Glutamatergic neuron (in vitro differentiated cells): ENCODE data around the gene SZT2. TPM values are rescaled to one million over a fixed set of nuclear protein-coding genes. Genes with fewer than 3 reads are reported as not detected.

Experiments
- DNase-seq: peaks from one replicate; pipeline ENCODE4 v3.0.0; 2022
- H3K27ac Mint-ChIP-seq: one replicate; pipeline ENCODE4 v1.8.0; 2020; ENCODE audit warnings: mild to moderate bottlenecking, mixed read lengths, inconsistent platforms; ENCODE audit not compliant: unreplicated experiment
- H3K27me3 Mint-ChIP-seq: one replicate; pipeline ENCODE4 v1.8.0; 2020; ENCODE audit warnings: mild to moderate bottlenecking, moderate library complexity, mixed read lengths, inconsistent platforms; ENCODE audit not compliant: unreplicated experiment
- H3K36me3 Mint-ChIP-seq: one replicate; pipeline ENCODE4 v1.8.0; 2020; ENCODE audit warnings: mild to moderate bottlenecking, mixed read lengths, inconsistent platforms; ENCODE audit not compliant: unreplicated experiment
- H3K4me1 Mint-ChIP-seq: one replicate; pipeline ENCODE4 v1.8.0; 2020; ENCODE audit warnings: mild to moderate bottlenecking, low read depth, mixed read lengths, inconsistent platforms; ENCODE audit not compliant: unreplicated experiment
- H3K4me3 Mint-ChIP-seq: one replicate; pipeline ENCODE4 v1.8.0; 2020; ENCODE audit warnings: mild to moderate bottlenecking, mixed read lengths, inconsistent platforms; ENCODE audit not compliant: unreplicated experiment
- H3K9me3 Mint-ChIP-seq: one replicate; pipeline ENCODE4 v1.8.0; 2020; ENCODE audit warnings: mild to moderate bottlenecking, moderate library complexity, mixed read lengths, inconsistent platforms; ENCODE audit not compliant: unreplicated experiment
- total RNA-seq: library from RNA; stranded (reverse); fragmentation: NEBNext Ultra II Directional; extraction: Animal tissue kit (Norgen Biotek cat#: 25700); gene quantifications from one replicate; pipeline ENCODE4 v1.2.1, GENCODE V29; 2021; ENCODE audit not compliant: unreplicated experiment
- TF ChIP-seq, protein P1 (sequence below): fragments of 200-600 bp; sonication (generic); IDR thresholded peaks from one replicate; pipeline ENCODE4 v1.5.0; 2021; ENCODE audit not compliant: partially characterized antibody, unreplicated experiment

The SZT2 gene
- total RNA-seq, 1 donor from 2014 or later: 85.3 TPM

GRCh38 chr1:43479414-43479813 lies 89.7 kb downstream of the SZT2 start:
- H3K4me1 Mint-ChIP-seq: peaks cover 3% of the 10 kb centered on the region
- H3K4me3 Mint-ChIP-seq: no peak overlapping the region
- peaks cover 4% of the 10 kb centered on the region for H3K36me3 Mint-ChIP-seq
- H3K27ac Mint-ChIP-seq: no peak overlapping the region
- H3K9me3 Mint-ChIP-seq: peaks cover 3% of the 10 kb centered on the region
- TF ChIP-seq, protein P1, sequence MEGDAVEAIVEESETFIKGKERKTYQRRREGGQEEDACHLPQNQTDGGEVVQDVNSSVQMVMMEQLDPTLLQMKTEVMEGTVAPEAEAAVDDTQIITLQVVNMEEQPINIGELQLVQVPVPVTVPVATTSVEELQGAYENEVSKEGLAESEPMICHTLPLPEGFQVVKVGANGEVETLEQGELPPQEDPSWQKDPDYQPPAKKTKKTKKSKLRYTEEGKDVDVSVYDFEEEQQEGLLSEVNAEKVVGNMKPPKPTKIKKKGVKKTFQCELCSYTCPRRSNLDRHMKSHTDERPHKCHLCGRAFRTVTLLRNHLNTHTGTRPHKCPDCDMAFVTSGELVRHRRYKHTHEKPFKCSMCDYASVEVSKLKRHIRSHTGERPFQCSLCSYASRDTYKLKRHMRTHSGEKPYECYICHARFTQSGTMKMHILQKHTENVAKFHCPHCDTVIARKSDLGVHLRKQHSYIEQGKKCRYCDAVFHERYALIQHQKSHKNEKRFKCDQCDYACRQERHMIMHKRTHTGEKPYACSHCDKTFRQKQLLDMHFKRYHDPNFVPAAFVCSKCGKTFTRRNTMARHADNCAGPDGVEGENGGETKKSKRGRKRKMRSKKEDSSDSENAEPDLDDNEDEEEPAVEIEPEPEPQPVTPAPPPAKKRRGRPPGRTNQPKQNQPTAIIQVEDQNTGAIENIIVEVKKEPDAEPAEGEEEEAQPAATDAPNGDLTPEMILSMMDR: no peak
- no peak for DNase-seq
- peaks cover 1% of the 10 kb centered on the region for H3K27me3 Mint-ChIP-seq

GRCh38 chr1:43481491-43481890 lies 91.8 kb downstream of the SZT2 start:
- Mint-ChIP-seq H3K27ac (no peak overlapping the region), H3K4me3 (no peak overlapping the region), H3K9me3 (peaks cover 3% of the 10 kb centered on the region), H3K36me3 (peaks cover 4% of the 10 kb centered on the region), H3K4me1 (peaks cover 3% of the 10 kb centered on the region), H3K27me3 (peaks cover 1% of the 10 kb centered on the region)
- DNase-seq: no peak
- TF ChIP-seq, protein P1: no peak

- H3K4me3 Mint-ChIP-seq: no peak overlapping the region
- DNase-seq: no peak
- H3K27ac Mint-ChIP-seq: no peak overlapping the region
- peaks cover 3% of the 10 kb centered on the region for H3K4me1 Mint-ChIP-seq
- H3K9me3 Mint-ChIP-seq: peaks cover 3% of the 10 kb centered on the region
- H3K27me3 Mint-ChIP-seq: peaks cover 1% of the 10 kb centered on the region
- H3K36me3 Mint-ChIP-seq: peaks cover 4% of the 10 kb centered on the region
- TF ChIP-seq, protein P1: no peak
These were observed 92.5 kb downstream of the SZT2 start for GRCh38 chr1:43482215-43482614.

- H3K36me3 Mint-ChIP-seq: peaks cover 14% of the 10 kb centered on the region
- H3K4me3 Mint-ChIP-seq: no peak overlapping the region
- H3K4me1 Mint-ChIP-seq: peaks cover 3% of the 10 kb centered on the region
- TF ChIP-seq, protein P1: no peak
- DNase-seq: no peak
- H3K9me3 Mint-ChIP-seq: peaks cover 7% of the 10 kb centered on the region
- no peak overlapping the region for H3K27ac Mint-ChIP-seq
- H3K27me3 Mint-ChIP-seq: peaks cover 1% of the 10 kb centered on the region
These were observed 94.7 kb downstream of the SZT2 start for GRCh38 chr1:43484367-43484766.

- H3K4me3 Mint-ChIP-seq: no peak overlapping the region
- peaks cover 21% of the 10 kb centered on the region for H3K36me3 Mint-ChIP-seq
- no peak for DNase-seq
- no peak overlapping the region for H3K27ac Mint-ChIP-seq
- TF ChIP-seq, protein P1: no peak
- no peaks in the 10 kb centered on the region for H3K27me3 Mint-ChIP-seq
- no peaks in the 10 kb centered on the region for H3K4me1 Mint-ChIP-seq
- peaks cover 13% of the 10 kb centered on the region for H3K9me3 Mint-ChIP-seq
These were observed 98.5 kb downstream of the SZT2 start for GRCh38 chr1:43488165-43488564.
